ENCODE measurements around the gene SEMA3B.

The SEMA3B gene

DNA sequence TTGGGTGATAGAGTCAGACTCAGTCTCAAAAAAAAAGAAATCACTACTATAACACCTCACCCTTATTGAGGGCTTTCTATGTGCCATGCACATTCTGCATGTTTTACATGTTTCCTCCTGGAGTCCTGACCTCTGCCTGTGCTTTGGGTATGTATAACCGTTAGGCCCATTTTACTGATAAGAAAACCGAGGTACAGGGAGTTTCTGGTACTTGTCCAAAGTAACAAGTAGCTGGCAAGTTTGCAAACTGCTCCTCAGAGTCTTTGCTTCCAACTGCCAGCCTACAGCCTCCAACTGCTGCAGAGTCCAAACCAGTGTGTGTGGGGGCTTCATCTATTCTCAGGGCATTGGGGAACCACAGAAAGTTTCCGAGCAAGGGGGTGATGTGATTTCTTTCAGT is 36.6 kb upstream of the SEMA3B start:
- no peak for TF ChIP-seq CTCF (IDR thresholded peaks at IDR 0.05; ENCODE audit: low read depth, low read length)
- H3K4me3 ChIP-seq (ENCODE audit: low read depth, low read length), result no peak overlapping the region

DNA sequence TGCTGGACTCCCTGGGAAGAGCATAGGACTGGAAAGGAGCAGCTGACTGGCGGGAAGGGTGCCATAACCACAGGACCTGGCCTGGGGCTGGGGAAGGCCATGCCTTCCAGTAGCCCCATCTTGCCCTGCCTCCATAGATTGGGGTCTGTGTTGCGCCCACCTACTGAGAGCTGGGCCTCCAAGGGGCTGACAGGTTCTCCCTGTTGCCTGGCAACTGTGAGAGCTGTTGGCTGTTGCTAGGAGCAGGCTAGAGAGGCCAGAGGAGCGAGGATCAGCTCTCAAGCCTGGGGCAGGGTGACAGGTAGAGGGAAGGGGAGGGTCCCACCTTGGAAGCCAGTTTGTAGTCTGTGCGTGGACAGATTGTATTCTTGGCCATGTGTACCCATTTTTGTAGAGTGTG is 35.8 kb upstream of the SEMA3B start:
- TF ChIP-seq CTCF (IDR thresholded peaks at IDR 0.05; ENCODE audit: low read depth, low read length), result no peak
- H3K4me3 ChIP-seq (ENCODE audit: low read depth, low read length), result no peak overlapping the region

DNA sequence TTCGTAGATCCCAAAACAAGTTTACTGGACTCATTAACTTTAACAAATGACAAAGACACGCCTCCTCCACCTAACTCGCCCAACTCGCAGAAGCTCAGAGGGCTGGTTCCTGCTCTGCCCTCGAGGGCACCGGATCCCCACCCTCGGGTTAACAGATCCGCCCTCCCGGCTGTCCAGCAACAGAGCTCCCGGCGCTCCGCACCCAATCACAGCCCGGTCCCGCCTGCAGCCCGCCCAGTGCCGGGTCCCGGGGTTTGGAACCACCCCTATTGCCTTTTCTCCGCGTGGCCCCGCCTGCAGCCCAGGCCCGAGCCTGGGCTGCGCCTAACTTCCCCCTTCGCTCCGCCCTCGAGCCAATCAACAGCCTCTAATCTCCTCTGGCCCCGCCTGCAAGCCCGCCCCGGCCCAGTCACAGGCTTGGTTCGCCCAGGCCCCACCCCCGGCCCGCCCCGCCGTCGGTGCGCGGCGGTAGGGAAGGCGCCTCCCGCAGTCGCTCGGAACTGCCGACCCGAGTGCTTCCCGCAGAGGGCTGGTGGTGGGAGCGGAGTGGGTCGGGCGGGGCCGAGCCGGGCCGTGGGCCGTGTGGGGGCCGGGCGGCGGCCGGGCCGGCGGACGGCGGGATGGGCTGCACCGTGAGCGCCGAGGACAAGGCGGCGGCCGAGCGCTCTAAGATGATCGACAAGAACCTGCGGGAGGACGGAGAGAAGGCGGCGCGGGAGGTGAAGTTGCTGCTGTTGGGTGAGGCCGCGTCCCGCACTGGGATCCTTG is 33.0 kb upstream of the SEMA3B start, which contains the start of gene GNAI2:
Gene GNAI2 (plus strand): TSS at position 489 of the 768 bp plus-strand sequence. CDS start 132 bp downstream, at position 621.
- no peak for TF ChIP-seq CTCF (IDR thresholded peaks at IDR 0.05; ENCODE audit: low read depth, low read length)
- peak within 1 kb of the TSS; percentile 98 for H3K4me3 ChIP-seq (ENCODE audit: low read depth, low read length)

GRCh38 chr3:50236484-50237132 is 32.3 kb upstream of the SEMA3B start:
- TF ChIP-seq CTCF (IDR thresholded peaks at IDR 0.05; ENCODE audit: low read depth, low read length), result no peak
- peak overlapping the region; percentile 98 for H3K4me3 ChIP-seq (ENCODE audit: low read depth, low read length)

- TF ChIP-seq CTCF (IDR thresholded peaks at IDR 0.05; ENCODE audit: low read depth, low read length), result no peak
- peak overlapping the region; percentile 98 for H3K4me3 ChIP-seq (ENCODE audit: low read depth, low read length)
Measured at GRCh38 chr3:50237133-50237651, 31.8 kb upstream of the SEMA3B start.

- peak overlapping the region; percentile 98 for H3K4me3 ChIP-seq (ENCODE audit: low read depth, low read length)
- TF ChIP-seq CTCF (IDR thresholded peaks at IDR 0.05; ENCODE audit: low read depth, low read length), result no peak
Measured at GRCh38 chr3:50237754-50238548, 31.0 kb upstream of the SEMA3B start.

All from WI38 (cell line).